UCSD-AML1 (cell line): ENCODE measurements around the gene E2F3.
A peak's percentile ranks its signal among the peaks of the same experiment; 100 is the strongest.
"Not testable (repeated sequence)": the region's sequence is repeated elsewhere in the genome, so short reads cannot be mapped to it uniquely, and the experiment has no call there.

Experiments used
- DNase-seq: peaks from one replicate; lab custom pipeline; 2025; ENCODE audit not compliant: unreplicated experiment; lab: John Stamatoyannopoulos, UW

Gene E2F3

GRCh38 chr6:20525208-20525607 is 123.5 kb downstream of the E2F3 start:
- not testable (repeated sequence) for DNase-seq

DNA sequence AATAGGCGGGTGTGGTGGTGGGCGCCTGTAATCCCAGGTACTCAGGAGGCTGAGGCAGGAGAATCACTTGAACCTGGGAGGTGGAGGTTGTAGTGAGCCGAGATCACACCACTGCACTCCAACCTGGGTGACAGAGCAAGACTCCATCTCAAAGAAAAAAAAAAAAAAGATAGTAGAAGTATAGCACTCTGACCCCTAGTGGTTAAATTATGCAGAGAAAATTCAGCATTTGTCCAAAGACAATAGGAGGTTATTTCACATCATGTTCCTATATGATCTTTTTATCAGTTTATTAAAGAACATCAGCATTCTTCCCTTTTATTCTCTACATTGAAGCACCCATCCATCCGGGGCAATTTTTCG is 127.4 kb downstream of the E2F3 start:
- not testable (repeated sequence) for DNase-seq

DNA sequence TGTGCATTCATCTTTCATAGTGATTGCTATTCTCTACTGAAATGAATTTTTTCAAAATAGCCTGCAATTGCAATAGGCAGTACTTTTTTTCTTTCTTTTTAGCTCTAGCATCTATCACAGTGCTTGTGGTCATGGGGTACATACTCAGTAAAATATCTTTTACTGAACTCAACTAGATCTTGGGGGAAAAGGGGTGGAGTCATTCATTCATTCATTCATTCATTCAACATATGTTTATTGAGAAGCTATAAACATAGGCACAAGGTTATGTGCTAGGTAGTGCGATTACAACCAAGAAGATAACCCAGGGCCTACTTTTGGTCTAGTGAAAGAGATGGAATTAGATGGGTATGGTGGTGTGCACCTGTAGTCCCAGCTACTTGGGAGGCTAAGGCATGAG is 131.2 kb downstream of the E2F3 start:
- DNase-seq = no peak

- DNase-seq = no peak
Observed at GRCh38 chr6:20533746-20534294, 132.1 kb downstream of the E2F3 start.

DNA sequence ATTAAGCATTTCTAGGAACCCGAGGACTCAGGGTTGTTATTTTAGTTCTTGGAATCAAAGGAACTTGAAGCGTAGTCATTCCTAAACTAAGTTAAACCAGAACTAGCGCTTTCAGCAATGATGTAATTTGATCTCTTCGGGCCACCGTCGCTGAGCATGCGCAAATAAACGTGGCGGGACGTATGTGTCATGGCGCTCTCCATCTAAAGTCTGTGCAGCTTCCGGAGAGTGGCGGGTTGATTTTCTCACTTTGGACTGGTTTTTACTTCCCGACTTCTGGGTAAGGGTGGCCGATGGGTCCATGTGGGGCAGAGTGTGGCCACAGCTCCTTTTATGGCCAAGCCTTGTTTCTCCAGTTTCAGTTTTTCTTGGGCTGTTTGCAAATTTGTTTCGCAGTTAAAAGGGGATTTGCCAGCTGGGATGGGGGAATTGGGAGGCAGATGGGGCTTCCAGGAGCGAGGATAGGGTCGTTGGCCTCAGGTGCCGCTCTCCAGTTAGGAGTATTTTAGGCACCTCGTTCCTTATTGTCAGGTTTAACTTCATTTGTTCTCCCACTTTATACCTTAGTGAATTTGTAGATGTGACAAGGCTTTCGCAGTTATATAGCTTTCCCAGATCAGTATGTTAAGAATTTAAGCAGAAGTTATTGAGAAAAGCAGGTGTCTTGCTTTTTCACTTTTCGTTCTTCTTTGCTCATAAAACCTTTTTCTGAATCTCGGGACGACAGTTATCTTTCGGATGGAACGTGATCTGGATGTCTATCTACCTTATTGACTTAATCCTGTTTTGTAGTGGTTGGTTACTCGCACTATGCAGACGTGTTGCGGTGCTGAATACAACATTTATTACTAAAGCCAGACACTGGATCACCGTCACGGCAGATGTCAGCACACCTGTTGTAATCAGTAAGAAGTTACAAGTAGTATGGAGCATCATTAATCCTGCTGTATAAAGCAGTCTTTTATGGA is 132.9 kb downstream of the E2F3 start, which contains the start of gene CDKAL1:
TSS of gene CDKAL1 (plus strand) at position 163 of the 968 bp plus-strand sequence. CDS start 11,894 bp downstream, outside the sequence.
- DNase-seq = peak; percentile 87

DNA sequence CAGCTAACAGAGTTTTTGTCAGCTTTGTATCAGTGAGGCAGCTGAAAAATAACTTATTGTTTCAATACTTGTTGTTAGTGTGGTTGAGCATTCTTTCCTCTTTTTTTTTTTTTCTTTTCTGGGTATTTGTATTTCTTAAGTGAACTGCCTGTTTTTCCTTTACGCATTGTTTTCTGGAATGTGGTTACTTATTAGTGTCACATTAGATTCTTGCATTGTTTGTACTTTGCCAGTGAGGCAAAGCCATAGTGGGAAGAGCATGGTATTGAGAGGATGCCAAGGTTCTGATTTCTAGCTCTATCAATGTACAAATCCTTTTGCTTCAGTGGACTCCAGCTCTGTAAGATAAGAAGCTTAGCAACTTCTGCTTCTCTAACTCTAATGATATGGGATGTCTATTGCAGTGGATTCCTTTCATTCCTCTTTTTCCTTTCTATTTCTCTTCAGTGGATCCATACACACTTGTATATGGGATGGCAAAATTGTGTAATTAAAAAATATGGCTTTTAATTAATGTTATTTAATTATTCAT is 136.5 kb downstream of the E2F3 start:
- no peak for DNase-seq

- no peak for DNase-seq
Observed at GRCh38 chr6:20538907-20539306, 137.2 kb downstream of the E2F3 start.

DNA sequence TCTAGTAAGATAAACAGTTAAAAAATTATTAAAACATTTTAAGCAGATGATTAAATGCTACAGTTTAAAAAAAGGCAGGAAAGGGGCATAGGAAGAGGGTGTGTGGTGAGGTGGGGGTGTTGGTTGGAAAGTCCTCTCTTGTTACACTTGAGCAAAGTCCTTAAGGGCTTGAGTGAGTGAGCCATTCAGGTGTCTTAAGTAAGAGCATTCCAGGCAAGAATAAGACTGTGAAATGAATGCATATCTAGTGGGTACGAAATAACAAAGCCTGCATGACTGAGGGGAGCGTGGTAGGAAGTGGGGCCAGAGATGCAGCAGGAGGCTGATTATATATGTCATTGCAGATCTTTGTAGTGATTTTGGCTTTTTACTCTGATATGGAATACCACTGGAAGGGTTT is 137.7 kb downstream of the E2F3 start:
- no peak for DNase-seq

DNA sequence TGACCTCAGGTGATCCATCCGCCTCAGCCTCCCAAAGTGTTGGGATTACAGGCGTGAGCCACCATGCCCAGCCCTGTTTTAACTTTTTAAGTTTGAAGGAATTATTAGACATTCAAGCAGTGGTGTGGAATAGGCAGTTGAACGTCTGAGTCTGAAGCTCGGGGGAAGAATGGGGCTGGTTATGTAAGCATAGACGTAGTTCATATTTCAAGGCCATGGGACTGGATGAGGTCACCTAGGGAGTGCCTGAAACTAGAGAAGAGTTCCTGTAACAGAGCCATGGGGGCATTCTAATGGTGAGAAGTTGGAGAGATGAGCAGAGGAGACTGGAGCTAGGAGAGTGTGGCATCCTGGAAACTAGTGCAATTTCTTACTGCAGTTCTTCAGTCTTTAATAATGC is 139.0 kb downstream of the E2F3 start:
- DNase-seq = no peak

DNA sequence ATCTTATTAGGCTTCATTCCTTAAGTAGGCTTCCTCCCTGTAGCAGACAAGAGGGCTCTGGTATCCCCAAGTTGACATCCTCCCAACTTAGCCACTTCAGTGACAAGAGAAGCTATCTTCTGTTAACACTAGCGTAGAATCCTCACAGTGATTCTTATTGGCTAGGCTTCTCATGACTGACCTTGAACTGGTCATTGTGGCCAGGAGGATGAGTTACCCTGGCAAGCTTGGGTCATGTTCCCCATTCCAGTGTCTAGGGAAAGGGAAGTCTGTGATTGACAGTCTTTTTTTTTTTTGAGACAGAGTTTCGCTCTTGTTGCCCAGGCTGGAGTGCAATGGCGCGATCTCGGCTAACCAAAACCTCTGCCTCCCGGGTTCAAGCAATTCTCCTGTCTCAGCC is 139.7 kb downstream of the E2F3 start:
- no peak for DNase-seq

GRCh38 chr6:20542927-20543602 is 141.4 kb downstream of the E2F3 start:
- DNase-seq = no peak
